ENCODE data around the gene MEGF9.
A peak's percentile ranks its signal among the peaks of the same experiment; 100 is the strongest.
"Not testable (repeated sequence)": the region's sequence is repeated elsewhere in the genome, so short reads cannot be mapped to it uniquely, and the experiment has no call there.

The MEGF9 gene

GRCh38 chr9:120755810-120756434 lies 41.7 kb upstream of the MEGF9 start:
- WGBS (ENCODE audit: insufficient coverage), result 23% methylated on average over 4 of the region's 6 CpGs
- POLR2A ChIA-PET, result interaction anchor here (0.6 kb wide), 1 partner anchor 292 kb away, joined by 3 read pairs; no protein-coding TSS in a partner anchor
- Histone ChIP-seq H3K4me1 (ENCODE audit: control extremely low read depth in 1 of 4, control insufficient read depth in 4 of 4, insufficient read depth in 4 of 4, low read length in 3 of 4) (peaks cover 7 to 29% (median 20%) of the 10 kb centered on the region in 4 experiments), H3K9me3 (ENCODE audit: control extremely low read depth in 1 of 5, control insufficient read depth in 4 of 5, insufficient read depth in 2 of 5, low read depth in 1 of 5, low read length in 4 of 5) (no peaks in the 10 kb centered on the region), H3K27me3 (replicated peaks in 2 of 5; ENCODE audit: control insufficient read depth in 4 of 5, insufficient read depth in 5 of 5, low read length in 4 of 5) (no peaks in the 10 kb centered on the region), H3K36me3 (ENCODE audit: control insufficient read depth in 4 of 4, insufficient read depth in 4 of 4, low read length in 3 of 4) (peaks cover 0 to 7% (median 2%) of the 10 kb centered on the region in 4 experiments), H3K27ac (ENCODE audit: insufficient read depth in 1 of 2, low read depth in 1 of 2, low read length in 2 of 2, poor library complexity in 1 of 2, severe bottlenecking in 2 of 2) (no peak overlapping the region), H3K4me3 (ENCODE audit: control insufficient read depth in 1 of 7, extremely low read depth in 1 of 7, insufficient read depth in 4 of 7, low read depth in 2 of 7, low read length in 6 of 7) (no peak overlapping the region)
- peak; percentile 61 to 71 (median 64) for DNase-seq
- CTCF ChIA-PET, result interaction anchor here (0.8 to 4.6 kb wide), 25 partner anchors 9 to 644 kb away, joined by 3 to 26 read pairs (median 5); no protein-coding TSS in a partner anchor

- Histone ChIP-seq H3K9me3 (ENCODE audit: control extremely low read depth in 1 of 5, control insufficient read depth in 4 of 5, insufficient read depth in 2 of 5, low read depth in 1 of 5, low read length in 4 of 5) (no peaks in the 10 kb centered on the region), H3K27me3 (replicated peaks in 2 of 5; ENCODE audit: control insufficient read depth in 4 of 5, insufficient read depth in 5 of 5, low read length in 4 of 5) (no peaks in the 10 kb centered on the region), H3K4me1 (ENCODE audit: control extremely low read depth in 1 of 4, control insufficient read depth in 4 of 4, insufficient read depth in 4 of 4, low read length in 3 of 4) (peaks cover 7 to 29% (median 20%) of the 10 kb centered on the region in 4 experiments), H3K27ac (ENCODE audit: insufficient read depth in 1 of 2, low read depth in 1 of 2, low read length in 2 of 2, poor library complexity in 1 of 2, severe bottlenecking in 2 of 2) (no peak overlapping the region), H3K4me3 (ENCODE audit: control insufficient read depth in 1 of 7, extremely low read depth in 1 of 7, insufficient read depth in 4 of 7, low read depth in 2 of 7, low read length in 6 of 7) (no peak overlapping the region), H3K36me3 (ENCODE audit: control insufficient read depth in 4 of 4, insufficient read depth in 4 of 4, low read length in 3 of 4) (peaks cover 0 to 5% (median 0%) of the 10 kb centered on the region in 4 experiments)
- ChIA-PET POLR2A (no interaction called here), CTCF (interaction anchor here (0.6 to 4.6 kb wide), 19 partner anchors 10 to 322 kb away, joined by 3 to 26 read pairs (median 5); no protein-coding TSS in a partner anchor)
- DNase-seq, result no peak
- WGBS (ENCODE audit: insufficient coverage), result 100% methylated on average over 2 of the region's 2 CpGs
These were observed 40.8 kb upstream of the MEGF9 start for GRCh38 chr9:120755044-120755443.

GRCh38 chr9:120750421-120750820 lies 36.2 kb upstream of the MEGF9 start:
- Histone ChIP-seq H3K27ac (ENCODE audit: insufficient read depth in 1 of 2, low read depth in 1 of 2, low read length in 2 of 2, poor library complexity in 1 of 2, severe bottlenecking in 2 of 2) (no peak overlapping the region), H3K4me3 (ENCODE audit: control insufficient read depth in 1 of 7, extremely low read depth in 1 of 7, insufficient read depth in 4 of 7, low read depth in 2 of 7, low read length in 6 of 7) (no peak overlapping the region), H3K36me3 (ENCODE audit: control insufficient read depth in 4 of 4, insufficient read depth in 4 of 4, low read length in 3 of 4) (no peaks in the 10 kb centered on the region), H3K27me3 (replicated peaks in 2 of 5; ENCODE audit: control insufficient read depth in 4 of 5, insufficient read depth in 5 of 5, low read length in 4 of 5) (no peaks in the 10 kb centered on the region), H3K4me1 (ENCODE audit: control extremely low read depth in 1 of 4, control insufficient read depth in 4 of 4, insufficient read depth in 4 of 4, low read length in 3 of 4) (peaks cover 0 to 5% (median 0%) of the 10 kb centered on the region in 4 experiments), H3K9me3 (ENCODE audit: control extremely low read depth in 1 of 5, control insufficient read depth in 4 of 5, insufficient read depth in 2 of 5, low read depth in 1 of 5, low read length in 4 of 5) (no peaks in the 10 kb centered on the region)
- CTCF ChIA-PET, result no interaction called here
- 100% methylated on average over 2 of the region's 5 CpGs for WGBS (ENCODE audit: insufficient coverage)
- DNase-seq, result no peak
- POLR2A ChIA-PET, result no interaction called here

- DNase-seq; H3K36me3 ChIP-seq (ENCODE audit: control insufficient read depth in 4 of 4, insufficient read depth in 4 of 4, low read length in 3 of 4); H3K4me3 ChIP-seq (ENCODE audit: control insufficient read depth in 1 of 7, extremely low read depth in 1 of 7, insufficient read depth in 4 of 7, low read depth in 2 of 7, low read length in 6 of 7); POLR2A ChIA-PET; H3K27me3 ChIP-seq (replicated peaks in 2 of 5; ENCODE audit: control insufficient read depth in 4 of 5, insufficient read depth in 5 of 5, low read length in 4 of 5); H3K9me3 ChIP-seq (ENCODE audit: control extremely low read depth in 1 of 5, control insufficient read depth in 4 of 5, insufficient read depth in 2 of 5, low read depth in 1 of 5, low read length in 4 of 5); H3K4me1 ChIP-seq (ENCODE audit: control extremely low read depth in 1 of 4, control insufficient read depth in 4 of 4, insufficient read depth in 4 of 4, low read length in 3 of 4); H3K27ac ChIP-seq (ENCODE audit: insufficient read depth in 1 of 2, low read depth in 1 of 2, low read length in 2 of 2, poor library complexity in 1 of 2, severe bottlenecking in 2 of 2): not testable (repeated sequence)
- WGBS (ENCODE audit: insufficient coverage), result 97% methylated on average over 22 of the region's 26 CpGs
- CTCF ChIA-PET, result interaction anchor here (1.3 to 1.8 kb wide), 2 partner anchors 12 to 15 kb away, joined by 3 to 5 read pairs; no protein-coding TSS in a partner anchor
These were observed 32.1 kb upstream of the MEGF9 start for GRCh38 chr9:120746366-120746765.

GRCh38 chr9:120745278-120745677 lies 31.0 kb upstream of the MEGF9 start:
- Histone ChIP-seq H3K27ac (ENCODE audit: insufficient read depth in 1 of 2, low read depth in 1 of 2, low read length in 2 of 2, poor library complexity in 1 of 2, severe bottlenecking in 2 of 2) (no peak overlapping the region), H3K4me3 (ENCODE audit: control insufficient read depth in 1 of 7, extremely low read depth in 1 of 7, insufficient read depth in 4 of 7, low read depth in 2 of 7, low read length in 6 of 7) (no peak overlapping the region), H3K4me1 (ENCODE audit: control extremely low read depth in 1 of 4, control insufficient read depth in 4 of 4, insufficient read depth in 4 of 4, low read length in 3 of 4) (peaks cover 0 to 2% (median 0%) of the 10 kb centered on the region in 4 experiments), H3K9me3 (ENCODE audit: control extremely low read depth in 1 of 5, control insufficient read depth in 4 of 5, insufficient read depth in 2 of 5, low read depth in 1 of 5, low read length in 4 of 5) (peaks cover 0 to 2% (median 0%) of the 10 kb centered on the region in 5 experiments), H3K27me3 (replicated peaks in 2 of 5; ENCODE audit: control insufficient read depth in 4 of 5, insufficient read depth in 5 of 5, low read length in 4 of 5) (no peaks in the 10 kb centered on the region), H3K36me3 (ENCODE audit: control insufficient read depth in 4 of 4, insufficient read depth in 4 of 4, low read length in 3 of 4) (no peaks in the 10 kb centered on the region)
- POLR2A ChIA-PET, result no interaction called here
- CTCF ChIA-PET, result interaction anchor here (1.7 to 1.8 kb wide), 2 partner anchors 14 to 16 kb away, joined by 5 read pairs; no protein-coding TSS in a partner anchor
- 87% methylated on average over 6 of the region's 6 CpGs for WGBS (ENCODE audit: insufficient coverage)
- DNase-seq, result no peak

GRCh38 chr9:120742951-120743416 lies 28.7 kb upstream of the MEGF9 start:
- no peaks in the 10 kb centered on the region for H3K36me3 ChIP-seq (ENCODE audit: control insufficient read depth in 4 of 4, insufficient read depth in 4 of 4, low read length in 3 of 4)
- peaks cover 0 to 2% (median 0%) of the 10 kb centered on the region in 4 experiments for H3K4me1 ChIP-seq (ENCODE audit: control extremely low read depth in 1 of 4, control insufficient read depth in 4 of 4, insufficient read depth in 4 of 4, low read length in 3 of 4)
- CTCF ChIA-PET, result interaction anchor here (2.3 kb wide), 1 partner anchor 13 kb away, joined by 9 read pairs; no protein-coding TSS in a partner anchor
- 96% methylated on average over 4 of the region's 6 CpGs for WGBS (ENCODE audit: insufficient coverage)
- no peak overlapping the region for H3K27ac ChIP-seq (ENCODE audit: insufficient read depth in 1 of 2, low read depth in 1 of 2, low read length in 2 of 2, poor library complexity in 1 of 2, severe bottlenecking in 2 of 2)
- POLR2A ChIA-PET, result no interaction called here
- H3K27me3 ChIP-seq (replicated peaks in 2 of 5; ENCODE audit: control insufficient read depth in 4 of 5, insufficient read depth in 5 of 5, low read length in 4 of 5), result no peaks in the 10 kb centered on the region
- no peak overlapping the region for H3K4me3 ChIP-seq (ENCODE audit: control insufficient read depth in 1 of 7, extremely low read depth in 1 of 7, insufficient read depth in 4 of 7, low read depth in 2 of 7, low read length in 6 of 7)
- peak in 2 of 3 donors; percentile 53 to 55 for DNase-seq
- peaks cover 0 to 2% (median 0%) of the 10 kb centered on the region in 5 experiments for H3K9me3 ChIP-seq (ENCODE audit: control extremely low read depth in 1 of 5, control insufficient read depth in 4 of 5, insufficient read depth in 2 of 5, low read depth in 1 of 5, low read length in 4 of 5)

GRCh38 chr9:120741701-120742100 lies 27.4 kb upstream of the MEGF9 start:
- ChIA-PET CTCF (interaction anchor here (0.7 kb wide), 1 partner anchor 13 kb away, joined by 3 read pairs; no protein-coding TSS in a partner anchor), POLR2A (no interaction called here)
- no peaks in the 10 kb centered on the region for H3K36me3 ChIP-seq (ENCODE audit: control insufficient read depth in 4 of 4, insufficient read depth in 4 of 4, low read length in 3 of 4)
- no peak overlapping the region for H3K27ac ChIP-seq (ENCODE audit: insufficient read depth in 1 of 2, low read depth in 1 of 2, low read length in 2 of 2, poor library complexity in 1 of 2, severe bottlenecking in 2 of 2)
- peaks cover 0 to 2% (median 0%) of the 10 kb centered on the region in 4 experiments for H3K4me1 ChIP-seq (ENCODE audit: control extremely low read depth in 1 of 4, control insufficient read depth in 4 of 4, insufficient read depth in 4 of 4, low read length in 3 of 4)
- H3K9me3 ChIP-seq (ENCODE audit: control extremely low read depth in 1 of 5, control insufficient read depth in 4 of 5, insufficient read depth in 2 of 5, low read depth in 1 of 5, low read length in 4 of 5), result peaks cover 0 to 2% (median 0%) of the 10 kb centered on the region in 5 experiments
- H3K4me3 ChIP-seq (ENCODE audit: control insufficient read depth in 1 of 7, extremely low read depth in 1 of 7, insufficient read depth in 4 of 7, low read depth in 2 of 7, low read length in 6 of 7), result no peak overlapping the region
- WGBS (ENCODE audit: insufficient coverage), result no CpG with 5 or more reads among the region's 1 CpG
- DNase-seq, result no peak
- no peaks in the 10 kb centered on the region for H3K27me3 ChIP-seq (replicated peaks in 2 of 5; ENCODE audit: control insufficient read depth in 4 of 5, insufficient read depth in 5 of 5, low read length in 4 of 5)

Data from common myeloid progenitor, CD34-positive (primary cell).